Measurements from ENCODE around the gene LONP1.
A peak's percentile ranks its signal among the peaks of the same experiment; 100 is the strongest.

The LONP1 gene

DNA sequence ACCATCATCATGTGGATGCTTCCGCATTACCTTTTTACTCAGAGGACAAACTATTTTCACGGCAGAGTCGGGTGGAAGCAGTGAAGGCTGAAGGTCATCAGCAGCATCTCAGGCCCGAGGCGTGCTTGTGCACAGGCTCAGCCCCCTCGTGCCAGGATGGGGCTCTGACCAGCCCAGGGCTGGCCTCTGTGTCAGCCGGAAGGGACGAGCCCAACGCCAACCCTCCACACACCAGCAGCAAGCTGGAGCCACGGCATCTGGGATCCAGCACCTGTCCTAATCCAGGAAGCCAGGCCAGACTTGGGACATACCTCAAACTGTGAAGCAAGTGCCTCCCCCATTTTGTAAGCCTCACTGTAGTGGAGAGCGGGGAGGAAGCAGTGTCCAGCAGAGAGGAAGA, 50.7 kb downstream of the LONP1 start:
- no peak overlapping the region for H3K4me3 ChIP-seq (ENCODE audit: low read depth, low read length)
- in situ Hi-C loops (cut with HindIII; ENCODE audit: low sequenced_read_pairs), result no loop called here
- no peak for TF ChIP-seq CTCF (IDR thresholded peaks at IDR 0.05; ENCODE audit: low read depth, low read length, missing control alignments)
- DNase-seq (ENCODE audit: low read depth), result no peak

DNA sequence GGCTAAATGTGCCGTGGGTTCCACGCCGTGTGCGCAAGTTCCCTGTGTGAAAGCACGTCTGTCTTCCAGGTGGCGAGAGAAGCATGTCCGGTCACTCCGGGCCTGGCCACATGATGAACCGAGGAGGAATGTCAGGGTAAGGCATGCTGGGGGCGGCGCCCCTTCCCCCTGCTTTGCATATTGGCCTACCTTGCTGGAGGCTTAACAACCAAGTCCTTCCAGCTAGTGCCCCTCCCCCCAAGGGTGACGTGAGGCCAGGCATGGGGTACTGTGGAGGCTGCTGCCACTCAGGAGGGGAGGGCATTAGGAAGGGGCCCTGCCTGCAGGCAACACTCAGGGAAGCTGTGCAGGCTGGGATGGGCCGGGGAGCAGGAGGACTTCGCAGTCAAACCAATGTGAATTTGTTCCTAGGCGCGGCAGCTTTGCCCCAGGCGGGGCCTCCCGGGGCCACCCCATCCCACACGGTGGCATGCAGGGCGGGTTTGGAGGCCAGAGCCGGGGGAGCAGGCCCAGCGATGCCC, 52.1 kb downstream of the LONP1 start:
- H3K4me3 ChIP-seq (ENCODE audit: low read depth, low read length), result no peak overlapping the region
- no peak for DNase-seq (ENCODE audit: low read depth)
- in situ Hi-C loops (cut with HindIII; ENCODE audit: low sequenced_read_pairs), result no loop called here
- no peak for TF ChIP-seq CTCF (IDR thresholded peaks at IDR 0.05; ENCODE audit: low read depth, low read length, missing control alignments)

GRCh38 chr19:5666921-5667610, 52.9 kb downstream of the LONP1 start:
- no peak for DNase-seq (ENCODE audit: low read depth)
- no peak overlapping the region for H3K4me3 ChIP-seq (ENCODE audit: low read depth, low read length)
- in situ Hi-C loops (cut with HindIII; ENCODE audit: low sequenced_read_pairs), result no loop called here
- TF ChIP-seq CTCF (IDR thresholded peaks at IDR 0.05; ENCODE audit: low read depth, low read length, missing control alignments), result no peak

DNA sequence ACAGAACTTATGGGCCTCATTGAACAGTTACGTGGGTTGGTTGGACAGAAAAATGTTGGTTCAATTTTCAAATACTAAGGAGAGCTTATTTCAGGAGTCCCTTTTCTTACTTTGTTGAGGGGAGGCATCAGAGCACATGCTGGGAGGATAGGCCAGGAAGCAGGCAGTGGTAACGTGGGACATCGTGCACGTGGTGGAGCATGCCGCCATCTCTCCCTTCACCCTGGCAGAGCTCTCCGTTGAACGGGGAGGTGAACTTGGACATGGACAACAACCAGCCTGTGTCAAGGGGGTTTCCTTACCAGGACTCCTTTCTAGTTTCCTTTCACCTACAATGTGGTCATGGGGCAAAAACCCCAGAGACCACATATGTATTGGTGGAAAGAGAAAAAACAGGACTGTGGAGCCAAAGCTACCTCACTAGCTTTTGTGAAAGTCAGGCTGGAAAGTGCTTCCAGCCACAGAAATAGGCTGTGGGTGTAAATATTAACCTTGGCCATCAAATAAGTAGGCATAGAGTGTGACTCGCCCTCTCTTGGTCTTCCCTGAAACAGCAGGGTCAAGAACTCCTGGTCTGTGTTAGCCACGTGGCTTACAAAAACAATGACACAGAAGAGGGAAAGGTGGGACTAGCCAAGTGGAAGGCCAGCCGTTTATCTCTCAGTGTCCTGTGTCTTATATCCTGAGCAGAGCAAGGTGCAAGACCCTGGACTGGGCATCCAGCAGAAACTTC, 54.0 kb downstream of the LONP1 start:
- peak; percentile 19 for DNase-seq (ENCODE audit: low read depth)
- in situ Hi-C loops (cut with HindIII; ENCODE audit: low sequenced_read_pairs), result no loop called here
- TF ChIP-seq CTCF (IDR thresholded peaks at IDR 0.05; ENCODE audit: low read depth, low read length, missing control alignments), result peak; percentile 27
- no peak overlapping the region for H3K4me3 ChIP-seq (ENCODE audit: low read depth, low read length)

DNA sequence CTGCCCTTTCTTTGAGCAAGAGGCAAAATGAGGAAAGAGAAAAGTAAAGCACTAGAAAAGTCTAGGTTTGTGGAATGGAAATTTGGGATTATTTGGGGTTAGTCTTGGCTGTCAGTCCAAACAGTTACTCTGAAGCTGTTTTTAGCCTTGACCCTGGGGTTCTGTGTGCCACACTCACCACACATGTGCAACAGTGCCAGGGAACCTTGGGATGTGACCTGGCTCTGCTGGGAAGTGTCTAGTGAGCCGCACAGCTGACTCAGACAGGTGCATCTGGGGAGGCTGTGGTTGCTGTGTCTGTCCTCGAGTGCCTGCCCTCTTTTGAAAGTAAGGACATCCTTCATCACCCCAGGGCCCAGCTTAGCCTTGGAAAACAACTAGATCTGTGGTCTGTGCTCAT, 55.4 kb downstream of the LONP1 start:
- TF ChIP-seq CTCF (IDR thresholded peaks at IDR 0.05; ENCODE audit: low read depth, low read length, missing control alignments), result no peak
- in situ Hi-C loops (cut with HindIII; ENCODE audit: low sequenced_read_pairs), result no loop called here
- DNase-seq (ENCODE audit: low read depth), result no peak
- H3K4me3 ChIP-seq (ENCODE audit: low read depth, low read length), result no peak overlapping the region

DNA sequence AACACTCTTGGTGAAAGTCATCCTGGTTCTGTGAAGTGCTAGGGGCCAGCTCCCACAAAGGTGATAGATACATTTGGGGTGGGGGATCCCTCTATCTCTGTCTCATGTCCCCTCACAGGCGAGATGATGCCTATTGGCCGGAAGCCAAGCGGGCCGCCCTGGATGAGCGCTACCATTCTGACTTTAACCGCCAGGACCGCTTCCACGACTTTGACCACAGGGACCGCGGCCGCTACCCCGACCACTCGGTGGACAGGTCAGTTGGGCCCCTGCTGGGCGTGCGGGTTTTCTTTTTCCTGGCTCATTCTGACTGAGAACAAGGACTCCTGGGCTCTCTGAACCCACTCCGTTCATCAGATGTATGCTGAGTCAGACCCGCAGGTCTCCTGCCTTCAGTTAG, 56.0 kb downstream of the LONP1 start:
- in situ Hi-C loops (cut with HindIII; ENCODE audit: low sequenced_read_pairs), result no loop called here
- DNase-seq (ENCODE audit: low read depth), result no peak
- H3K4me3 ChIP-seq (ENCODE audit: low read depth, low read length), result no peak overlapping the region
- no peak for TF ChIP-seq CTCF (IDR thresholded peaks at IDR 0.05; ENCODE audit: low read depth, low read length, missing control alignments)

Measured in astrocyte of the cerebellum (primary cell).